GM18907 (cell line): Measurements from ENCODE around the gene CUEDC2.
"Not testable (repeated sequence)": the region's sequence is repeated elsewhere in the genome, so short reads cannot be mapped to it uniquely, and the experiment has no call there.

Experiments used
- ATAC-seq: cut with Tn5 transposase; IDR thresholded peaks from one replicate; pipeline ENCODE4 v1.9.1; 2021; ENCODE audit warnings: mild to moderate bottlenecking, moderate library complexity; ENCODE audit not compliant: unreplicated experiment

The CUEDC2 gene

DNA sequence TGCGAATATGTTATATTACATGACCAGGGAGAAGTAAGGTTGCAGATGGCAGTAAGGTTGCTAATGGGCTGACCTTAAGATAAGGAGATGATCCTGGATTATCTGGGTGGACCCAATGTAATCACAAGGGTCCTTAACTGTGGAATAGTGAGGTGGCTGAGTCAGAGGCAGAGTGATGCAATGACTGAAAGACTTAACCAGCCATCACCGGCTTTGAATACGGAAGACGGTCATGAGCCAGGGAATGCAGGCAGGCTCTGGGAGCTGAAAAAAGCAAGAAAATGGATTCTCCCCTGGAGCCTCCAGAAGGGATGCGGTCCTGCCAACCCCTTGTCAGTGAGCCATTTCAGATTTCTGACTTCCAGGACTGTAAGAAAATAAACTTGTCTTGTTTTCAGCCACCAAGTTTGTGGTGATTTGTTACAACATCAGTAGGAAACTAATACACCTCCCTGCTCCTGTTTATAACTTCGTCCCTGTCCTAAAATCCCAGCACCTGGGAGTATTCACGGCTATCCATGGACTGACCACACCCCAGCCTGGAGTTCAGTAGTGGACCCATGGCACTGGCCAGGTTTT is 23.6 kb upstream of the CUEDC2 start:
- no peak for ATAC-seq

DNA sequence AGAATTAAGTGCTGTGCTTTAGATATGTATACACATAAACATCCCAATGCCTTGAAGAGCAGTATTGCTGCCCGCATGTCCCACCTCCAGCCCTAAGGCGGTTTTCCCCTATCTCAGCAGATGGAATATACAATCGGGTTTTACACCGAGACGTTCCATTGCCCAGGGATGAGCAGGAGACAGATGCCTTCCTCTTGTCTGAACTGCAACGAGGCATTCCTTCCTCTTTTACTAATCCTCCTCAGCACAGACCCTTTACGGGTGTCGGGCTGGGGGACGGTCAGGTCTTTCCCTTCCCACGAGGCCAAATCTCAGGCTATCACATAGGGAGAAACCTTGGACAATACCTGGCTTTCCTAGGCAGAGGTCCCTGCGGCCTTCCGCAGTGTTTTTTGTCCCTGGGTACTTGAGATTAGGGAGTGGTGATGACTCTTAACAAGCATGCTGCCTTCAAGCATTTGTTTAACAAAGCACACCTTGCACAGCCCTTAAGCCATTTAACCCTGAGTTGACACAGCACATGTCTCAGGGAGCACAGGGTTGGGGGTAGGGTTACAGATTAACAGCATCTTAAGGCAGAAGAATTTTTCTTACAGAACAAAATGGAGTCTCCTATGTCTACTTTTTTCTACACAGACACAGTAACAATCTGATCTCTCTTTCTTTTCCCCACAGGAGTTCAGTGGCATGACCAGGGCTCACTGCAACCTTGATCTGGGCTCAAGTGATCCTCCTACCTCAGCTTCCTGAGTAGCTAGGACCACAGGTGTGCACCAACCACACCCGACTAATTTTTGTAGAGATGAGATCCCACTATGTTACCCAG is 22.5 kb upstream of the CUEDC2 start:
- ATAC-seq, result not testable (repeated sequence)

DNA sequence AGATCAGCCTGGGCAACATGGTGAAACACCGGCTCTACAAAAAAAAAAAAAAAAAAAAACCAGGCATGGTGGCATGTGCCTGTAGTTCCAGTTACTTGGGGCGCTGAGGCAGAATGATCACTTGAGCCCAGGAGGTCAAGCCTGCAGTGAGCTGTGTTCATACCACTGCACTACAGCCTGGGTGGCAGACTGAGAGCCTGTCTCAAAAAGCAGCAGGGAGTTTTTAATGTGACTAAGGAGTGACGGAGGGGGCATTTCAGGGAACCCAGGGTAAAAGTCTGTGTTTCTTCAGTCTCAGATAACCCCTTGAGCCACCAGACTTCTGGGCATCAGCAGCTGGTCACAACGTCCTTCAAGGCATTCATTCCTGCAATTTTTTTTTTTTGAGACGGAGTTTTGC is 21.1 kb upstream of the CUEDC2 start:
- ATAC-seq, result no peak

DNA sequence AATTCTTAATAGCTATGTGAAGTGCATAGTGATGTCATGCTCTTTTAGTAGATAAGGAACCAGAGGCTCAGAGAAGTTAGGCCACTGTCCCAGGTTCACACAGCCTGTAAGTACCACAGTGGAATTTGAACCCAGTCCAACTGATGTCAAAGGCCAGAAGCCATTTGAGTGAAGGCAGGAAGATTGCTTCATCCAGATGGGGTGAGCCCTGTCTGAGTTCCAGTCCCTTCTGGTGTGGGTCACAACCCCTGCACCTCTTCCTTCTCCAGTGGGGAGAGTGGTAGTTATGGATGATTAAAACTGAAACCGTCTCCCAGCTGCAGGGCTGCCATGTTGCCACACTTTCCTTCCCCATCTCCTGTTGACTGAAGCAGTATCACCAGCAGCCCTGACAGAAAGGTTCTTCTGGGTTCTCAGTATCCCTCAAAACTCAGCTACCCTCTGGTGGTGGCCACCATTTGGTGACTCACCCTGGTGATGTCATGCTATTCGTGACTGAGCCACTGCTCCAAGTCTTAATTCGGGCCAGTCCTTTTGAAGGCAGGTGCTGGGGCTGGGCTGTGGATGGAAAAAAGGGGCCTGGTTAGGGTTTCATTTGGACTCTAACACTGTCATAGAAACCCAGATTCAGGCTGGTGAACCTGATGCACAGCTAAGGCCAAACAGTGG is 20.4 kb upstream of the CUEDC2 start:
- no peak for ATAC-seq

DNA sequence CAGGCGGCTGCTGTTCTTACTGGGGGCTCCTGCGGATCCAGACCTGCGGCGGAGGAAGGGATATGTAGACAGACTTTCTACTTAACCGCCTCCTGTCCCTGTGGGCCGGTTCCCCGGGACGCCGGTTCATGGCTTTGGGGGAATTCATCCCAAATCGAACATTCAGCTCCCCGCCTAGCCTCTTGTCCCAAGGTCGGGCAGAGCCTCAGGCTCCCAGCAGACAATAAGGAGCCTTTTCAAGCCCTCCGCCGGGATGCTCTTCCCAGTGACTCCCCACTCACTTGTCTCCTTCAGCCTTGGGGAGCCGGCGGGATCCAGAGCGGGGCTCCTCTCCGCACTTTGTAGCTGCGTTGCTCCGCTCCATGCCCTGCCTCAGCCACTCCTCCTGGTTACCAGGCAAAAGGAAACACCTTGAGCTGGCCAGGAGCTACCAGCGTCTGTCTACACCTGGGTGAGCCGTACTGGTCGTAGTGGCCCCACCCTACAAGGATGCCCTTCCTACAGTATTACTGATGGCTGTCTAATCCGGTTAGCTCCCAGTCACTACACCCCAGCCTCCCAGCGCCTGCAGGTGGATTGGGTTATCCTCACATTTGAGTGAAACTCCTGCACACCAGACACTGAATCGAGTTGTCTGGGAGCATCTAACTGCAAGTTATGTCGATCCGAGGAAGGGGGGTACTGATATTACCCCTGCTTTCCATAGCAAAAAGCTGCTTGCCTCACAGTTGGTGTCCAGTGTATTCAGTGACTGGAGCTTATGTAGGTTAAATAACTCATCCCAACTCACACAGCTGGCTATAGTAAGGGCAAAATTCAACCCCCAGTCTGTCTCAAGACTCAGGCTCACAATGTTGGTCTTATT is 19.0 kb upstream of the CUEDC2 start, which contains the start of gene C10orf95:
TSS of gene C10orf95 (minus strand) at position 439 of the 865 bp plus-strand sequence. CDS start 450 bp downstream, outside the sequence.
- peak; percentile 3 for ATAC-seq

DNA sequence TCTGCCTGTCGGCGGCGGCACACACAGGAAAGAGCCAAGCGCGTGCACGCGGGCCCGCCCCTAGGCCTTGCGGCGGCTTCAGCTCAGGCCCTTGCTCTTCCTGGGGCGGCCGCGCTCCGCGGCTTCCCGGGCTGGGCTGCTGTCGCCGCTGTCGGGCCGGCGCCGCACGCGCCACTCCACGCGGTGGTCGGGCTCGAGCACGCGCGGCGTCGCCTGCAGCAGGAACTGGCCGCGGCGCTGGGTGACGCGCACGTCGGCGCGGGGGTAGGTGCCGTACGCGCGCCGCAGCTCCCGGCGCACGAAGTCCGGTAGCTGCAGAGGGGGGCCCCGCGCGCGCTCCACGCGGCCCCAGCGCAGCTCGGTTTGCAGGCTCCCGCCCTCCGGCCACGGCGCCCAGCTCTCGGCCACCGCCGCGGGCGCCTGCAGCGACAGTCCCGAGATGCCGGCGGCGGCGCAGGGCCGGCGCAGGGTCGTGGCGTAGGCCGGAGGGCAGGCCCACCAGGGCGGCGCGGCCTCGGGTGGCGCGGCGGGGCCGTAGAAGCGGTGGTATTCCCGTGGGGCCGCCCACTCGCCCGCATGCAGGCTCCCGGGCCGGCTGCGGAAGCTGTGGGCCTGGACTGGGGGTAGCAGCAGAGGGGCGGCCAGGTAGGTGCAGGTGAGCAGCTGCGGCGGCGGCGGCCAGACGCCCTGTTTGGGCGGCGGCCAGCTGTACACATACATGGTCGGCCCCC is 18.2 kb upstream of the CUEDC2 start:
- ATAC-seq, result peak; percentile 75

DNA sequence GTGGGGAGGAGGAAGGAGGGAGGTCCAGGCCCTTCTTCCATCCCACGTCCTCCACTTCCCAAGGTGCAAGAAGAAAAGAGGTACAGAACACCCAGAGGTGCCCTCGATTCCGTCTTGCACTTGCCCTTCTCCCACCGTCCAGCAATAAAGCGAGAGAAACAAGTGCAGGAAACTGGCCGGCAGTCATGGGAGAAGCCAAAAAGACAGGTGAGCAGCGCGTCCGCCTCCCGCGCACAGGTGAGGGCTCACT is 17.7 kb upstream of the CUEDC2 start:
- ATAC-seq, result no peak

DNA sequence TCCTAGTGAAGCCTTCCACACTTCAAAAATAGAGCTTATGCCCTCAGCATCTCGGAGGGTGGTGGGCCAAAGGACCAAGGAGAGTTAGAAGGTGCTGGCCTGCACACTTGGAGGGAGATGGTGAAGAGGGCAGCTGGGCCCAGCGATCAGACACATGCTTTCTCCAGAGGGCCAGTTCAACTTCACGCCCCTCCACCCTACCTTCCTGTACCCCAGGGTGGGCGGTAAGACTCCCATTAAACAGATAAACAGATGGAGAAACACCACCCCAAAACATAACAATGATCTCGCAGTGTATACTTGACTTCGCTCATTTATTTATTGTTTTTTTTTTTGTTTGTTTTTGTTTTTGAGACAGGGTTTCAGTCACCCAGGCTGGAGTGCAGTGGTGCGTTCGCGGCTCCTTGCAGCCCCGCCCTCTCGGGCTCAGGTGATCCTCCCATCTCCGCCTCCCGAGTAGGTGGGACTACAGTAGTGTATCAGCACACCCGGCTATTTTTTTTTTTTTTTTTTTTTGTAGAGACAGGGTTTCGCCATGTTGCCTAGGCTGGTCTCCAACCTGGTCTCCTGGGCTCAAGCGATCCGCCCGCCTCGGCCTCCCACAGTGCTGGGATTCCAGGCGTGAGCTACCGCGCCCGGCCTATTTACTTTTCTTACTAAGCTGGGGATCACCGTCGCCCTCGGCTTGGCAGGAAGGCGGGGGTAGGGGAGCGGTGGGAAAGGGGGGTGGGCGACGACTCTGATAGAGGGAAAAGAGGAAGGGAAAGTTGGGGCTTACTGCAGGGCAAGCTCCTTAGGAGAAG is 17.1 kb upstream of the CUEDC2 start:
- peak; percentile 49 for ATAC-seq

DNA sequence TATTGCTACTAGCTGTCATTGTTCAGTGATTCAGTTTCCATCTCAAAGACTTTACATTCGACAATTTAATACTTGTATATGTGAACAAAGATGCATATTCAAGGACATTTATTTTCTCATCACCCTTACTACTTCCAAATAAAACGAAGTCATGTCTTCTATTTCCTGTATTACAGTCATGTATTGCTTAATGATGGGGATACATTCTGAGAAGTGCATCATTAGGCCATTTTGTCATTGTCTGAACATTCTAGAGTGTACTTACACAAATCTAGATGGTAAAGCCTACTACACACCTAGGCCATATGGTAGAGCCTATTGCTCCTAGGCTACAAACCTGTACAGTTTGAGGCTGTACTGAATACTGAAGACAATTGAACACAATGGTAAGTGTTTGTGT is 12.5 kb upstream of the CUEDC2 start:
- ATAC-seq, result no peak

DNA sequence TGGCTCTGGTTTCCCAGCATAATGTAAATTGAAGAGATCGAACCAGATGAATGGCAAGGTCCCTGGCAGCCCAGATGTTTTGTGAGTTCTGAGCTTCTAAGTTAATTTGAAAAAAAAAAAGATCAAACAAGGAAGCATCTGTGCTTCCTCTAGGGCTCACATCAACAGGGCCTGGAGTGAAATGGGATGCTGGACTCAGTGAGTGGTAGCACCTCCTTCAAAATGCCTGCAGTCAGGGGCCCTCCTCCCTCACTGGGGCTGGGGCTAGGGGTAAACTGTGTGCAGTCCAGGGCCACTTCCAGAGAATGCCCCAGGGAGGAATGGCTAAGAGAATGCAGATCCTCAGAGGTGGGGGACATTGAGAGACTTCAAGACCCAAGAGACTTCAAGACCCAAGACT is 6.0 kb upstream of the CUEDC2 start:
- no peak for ATAC-seq

DNA sequence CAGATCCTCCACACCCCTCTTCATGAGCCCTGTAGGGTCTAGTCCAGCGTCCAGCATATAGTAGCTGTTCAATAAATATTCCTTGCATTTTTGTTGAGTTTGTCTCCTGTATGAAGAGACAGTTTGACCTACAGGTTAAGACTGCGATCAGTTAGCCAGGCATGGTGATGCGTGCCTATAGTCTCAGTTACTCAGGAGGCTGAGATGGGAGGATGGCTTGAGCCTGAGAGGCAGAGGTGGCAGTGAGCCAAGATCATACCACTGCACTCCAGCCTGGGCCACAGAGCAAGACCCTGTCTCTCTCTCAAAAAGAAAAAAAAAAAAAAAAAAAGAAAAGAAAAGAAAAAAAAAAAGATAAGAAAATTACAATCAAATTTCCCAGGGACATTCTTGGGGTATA is 5.1 kb upstream of the CUEDC2 start:
- ATAC-seq, result no peak

DNA sequence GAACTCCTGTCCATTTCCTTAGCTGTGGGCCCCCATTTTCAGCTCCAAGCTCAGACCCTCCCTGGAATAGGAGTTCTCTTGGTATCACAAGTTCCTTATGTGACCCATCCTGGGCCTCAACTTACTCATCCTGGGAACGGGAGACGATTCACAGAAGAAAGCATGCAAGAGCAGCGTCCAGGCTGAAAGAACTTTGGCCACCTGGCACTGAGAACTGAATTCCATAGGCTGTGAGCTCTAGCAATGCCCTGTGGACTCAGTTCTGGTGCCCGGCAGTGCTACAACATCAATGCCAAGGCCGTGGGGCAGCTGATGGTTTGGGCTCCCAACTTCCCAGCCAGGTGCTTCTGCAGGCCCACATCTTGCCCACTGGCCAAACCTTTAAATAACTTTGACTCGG is 3.9 kb upstream of the CUEDC2 start:
- no peak for ATAC-seq

DNA sequence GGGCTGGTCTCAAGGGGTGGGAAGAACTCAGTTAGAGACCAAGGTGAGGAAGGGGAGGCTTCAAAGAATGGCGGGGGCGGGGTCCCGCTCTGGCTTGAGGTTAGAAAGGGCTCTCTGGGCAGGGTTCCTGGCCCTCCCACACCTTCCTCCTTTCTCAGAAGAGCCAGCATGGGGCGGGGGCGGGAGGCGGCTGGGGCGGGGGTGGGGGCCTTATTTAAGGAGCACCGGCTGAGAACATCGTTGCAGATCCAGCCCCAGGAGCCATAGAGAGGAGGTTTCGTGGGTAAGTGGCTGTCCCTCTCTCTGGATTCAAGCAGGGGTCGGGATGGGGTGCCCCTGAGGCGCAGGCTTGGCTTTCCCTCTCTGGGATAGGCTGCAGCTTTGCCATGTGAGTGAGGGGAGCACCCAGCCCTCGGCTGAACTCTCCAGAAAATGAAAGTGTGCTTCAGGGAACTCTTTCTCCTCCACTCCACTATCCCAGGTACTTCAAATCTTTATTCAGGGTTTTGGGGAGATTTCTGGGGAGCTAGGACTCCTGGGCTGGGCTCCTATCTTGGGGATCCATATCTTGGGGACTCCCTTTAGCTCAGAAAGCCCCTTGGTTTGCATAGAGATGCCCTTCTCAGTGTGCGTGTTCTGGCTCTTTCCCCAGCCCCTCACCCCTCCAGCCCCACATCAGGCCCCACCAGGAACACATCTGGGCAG is 3.3 kb upstream of the CUEDC2 start:
- ATAC-seq, result no peak

DNA sequence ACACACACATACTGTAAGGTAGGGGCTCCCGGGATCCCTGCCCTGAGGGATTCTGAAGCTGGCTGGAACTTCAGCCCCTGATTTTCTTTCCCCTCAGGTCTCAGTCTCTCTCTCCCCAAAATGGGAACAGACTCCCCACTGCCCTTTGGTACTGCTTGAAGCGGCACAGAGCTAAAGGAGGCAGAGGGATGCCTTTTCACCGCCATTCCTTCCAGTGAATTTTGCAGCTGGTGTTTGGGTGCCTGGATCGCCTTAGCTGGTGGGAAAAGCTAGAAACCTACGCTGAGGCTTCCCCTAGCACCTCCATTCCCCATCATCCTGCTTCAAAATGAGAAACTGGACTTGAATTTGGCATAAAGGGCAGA is 2.7 kb upstream of the CUEDC2 start:
- no peak for ATAC-seq

DNA sequence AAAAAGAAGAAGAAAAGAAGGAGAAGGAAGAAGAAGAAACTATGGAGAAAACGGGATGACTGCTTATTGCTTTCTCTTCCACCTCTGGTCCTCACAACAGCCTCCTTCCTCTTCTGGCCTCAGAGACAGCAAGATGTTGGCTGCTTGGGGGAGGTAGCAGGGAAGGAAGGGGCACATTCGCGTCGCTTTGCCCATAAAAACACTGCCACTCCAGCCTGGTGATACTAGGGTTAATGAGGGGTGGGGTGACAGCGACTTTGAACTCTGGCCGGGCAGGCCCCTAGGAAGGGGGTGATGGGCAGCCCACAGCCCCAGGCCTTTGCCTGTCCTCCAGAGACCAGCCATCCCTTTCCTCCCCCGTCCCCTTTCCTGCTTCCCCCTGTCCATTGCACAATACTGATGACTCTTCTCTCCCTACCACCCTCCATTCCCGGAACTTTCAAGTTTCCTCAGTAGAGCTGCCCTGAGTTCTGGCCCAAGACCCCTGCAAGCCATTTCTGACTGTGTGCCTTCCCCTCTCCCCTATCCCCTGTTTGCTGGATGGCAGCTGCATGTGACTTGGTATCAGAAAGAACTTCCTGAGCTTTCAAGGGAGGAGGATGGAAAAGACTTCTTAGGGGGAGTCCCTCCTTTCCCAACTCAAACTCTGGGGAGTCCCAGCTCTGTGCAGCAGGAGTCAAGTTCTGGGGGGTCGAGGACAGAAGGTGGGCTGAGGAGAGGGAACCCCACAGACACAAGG is 2.2 kb upstream of the CUEDC2 start:
- ATAC-seq, result no peak

DNA sequence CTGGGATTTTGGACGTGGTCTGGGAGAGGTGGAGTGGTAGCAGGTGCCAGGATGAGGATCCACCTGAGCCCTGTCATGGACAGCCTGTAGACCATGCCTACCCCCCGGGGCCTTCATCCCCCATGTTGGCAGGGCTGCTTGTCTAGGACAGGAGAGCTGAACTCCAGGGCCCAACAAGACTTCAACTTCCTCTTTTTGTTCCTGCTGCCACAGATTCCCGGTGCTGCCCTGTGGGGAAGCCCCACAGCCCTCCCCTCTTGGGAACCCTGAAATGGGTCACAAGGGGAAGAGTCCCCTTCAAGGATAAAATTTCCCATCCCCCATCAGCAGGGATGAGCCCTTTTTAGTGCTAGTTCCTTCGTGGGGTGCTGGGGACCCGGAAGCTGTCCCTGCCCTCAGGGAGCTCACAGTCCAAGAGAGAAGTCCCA is 1.3 kb upstream of the CUEDC2 start:
- no peak for ATAC-seq

DNA sequence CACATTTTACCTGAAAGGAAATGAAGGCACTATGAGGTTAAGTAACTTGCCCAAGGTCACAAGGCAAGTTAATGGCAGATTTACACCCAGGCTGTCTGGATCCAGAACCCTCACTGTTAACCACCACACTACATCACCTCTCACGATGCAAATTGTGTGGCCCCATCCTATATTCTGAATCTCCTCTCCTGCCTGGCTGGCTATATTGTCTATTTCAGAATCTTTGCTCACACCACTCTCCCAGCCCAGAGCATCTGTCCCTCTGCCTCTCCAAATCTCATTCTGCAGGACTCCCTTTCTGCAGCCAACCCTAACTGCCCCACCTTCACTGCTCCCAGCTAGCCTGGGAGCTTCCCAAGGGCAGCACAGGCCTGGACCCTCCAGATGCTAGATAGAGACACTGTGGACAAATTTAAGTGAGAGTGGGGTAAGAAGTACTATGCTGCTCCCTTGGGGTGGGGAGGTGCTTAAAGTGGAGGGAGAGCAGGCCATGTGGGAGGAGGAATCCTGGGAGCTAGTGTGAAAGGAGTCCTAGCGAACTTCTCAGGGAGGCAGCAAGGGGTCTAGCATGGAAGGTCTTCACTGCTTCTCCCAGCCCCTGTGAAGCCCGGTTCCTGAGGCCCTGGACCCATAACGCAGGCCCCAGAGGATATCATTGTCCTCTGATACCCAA is 786 bp downstream of the CUEDC2 start:
- peak; percentile 6 for ATAC-seq

DNA sequence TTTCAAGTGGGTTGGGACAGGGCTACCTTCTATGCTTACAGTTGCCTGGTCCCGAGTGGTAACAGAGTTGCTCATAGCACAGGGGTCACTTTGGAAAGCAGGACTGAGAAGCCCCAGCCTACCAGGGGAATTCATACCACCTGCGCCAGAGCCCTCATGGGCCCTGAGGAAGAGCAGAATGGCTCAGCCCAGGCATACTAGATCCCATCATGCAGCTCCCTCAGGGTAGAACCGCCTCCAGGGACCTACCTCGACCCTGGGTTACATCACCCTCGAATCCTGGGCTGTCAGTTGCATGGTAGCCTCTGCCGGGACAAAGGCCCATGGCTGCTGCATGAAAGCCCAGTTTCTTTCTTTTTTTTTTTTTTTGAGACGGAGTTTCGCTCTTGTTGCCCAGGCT is 2.9 kb downstream of the CUEDC2 start:
- no peak for ATAC-seq
